Stimulated activated CD4-positive, alpha-beta T cell treated with anti-CD3 and anti-CD28 coated beads, TNF-alpha, amount 100 ng/mL, for 4 hours (primary cell): Measurements from ENCODE around the gene ZBTB17.
A peak's percentile ranks its signal among the peaks of the same experiment; 100 is the strongest.
"Not testable (repeated sequence)": the region's sequence is repeated elsewhere in the genome, so short reads cannot be mapped to it uniquely, and the experiment has no call there.

Source experiments
- DNase-seq, 3 experiments: peaks; one replicate each; pipeline ENCODE4 v3.0.0-alpha.2; 2020; ENCODE audit warnings: low read depth in 3 of 3

Gene ZBTB17

GRCh38 chr1:15988856-15989736 lies 13.2 kb upstream of the ZBTB17 start:
- DNase-seq: no peak

- no peak for DNase-seq
These were observed 9.9 kb upstream of the ZBTB17 start for GRCh38 chr1:15985611-15986297.

DNA sequence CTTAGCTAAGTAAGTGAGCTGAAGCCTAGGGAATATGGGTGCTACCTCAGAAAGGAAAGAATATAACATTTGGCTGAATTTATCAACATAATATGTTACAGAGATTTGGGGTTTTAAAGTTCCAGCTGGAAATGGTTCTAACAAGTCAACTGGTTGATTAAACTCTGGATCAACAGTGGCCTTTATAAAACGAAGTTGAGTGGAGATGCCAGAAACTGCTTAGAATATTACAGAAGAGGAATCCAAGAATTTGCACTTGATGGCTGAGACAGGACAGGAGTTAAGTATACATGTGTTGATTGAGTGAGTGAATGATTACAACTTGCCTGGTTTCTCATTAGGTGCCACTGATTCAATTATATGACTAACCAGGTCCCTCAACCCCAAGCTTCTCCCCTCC lies 7.4 kb upstream of the ZBTB17 start:
- DNase-seq: no peak

DNA sequence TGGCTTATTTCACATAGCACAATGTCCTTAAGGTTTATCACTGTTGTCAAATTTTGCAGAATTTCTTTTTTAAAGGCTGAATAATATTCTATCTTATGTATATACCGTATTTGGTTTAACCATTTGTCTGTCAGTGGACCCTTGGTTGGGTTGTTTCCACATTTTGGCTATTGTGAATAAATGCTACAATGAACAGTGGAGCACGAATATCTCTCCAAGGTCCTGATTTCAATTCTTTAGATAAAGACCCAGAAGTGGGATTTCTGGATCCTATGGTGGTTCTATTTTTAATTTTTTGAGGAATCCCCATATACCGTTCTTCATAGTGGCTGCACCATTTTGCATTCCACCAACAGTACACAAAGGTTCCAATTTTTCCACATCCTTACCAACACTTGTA lies 5.8 kb upstream of the ZBTB17 start:
- DNase-seq: no peak

DNA sequence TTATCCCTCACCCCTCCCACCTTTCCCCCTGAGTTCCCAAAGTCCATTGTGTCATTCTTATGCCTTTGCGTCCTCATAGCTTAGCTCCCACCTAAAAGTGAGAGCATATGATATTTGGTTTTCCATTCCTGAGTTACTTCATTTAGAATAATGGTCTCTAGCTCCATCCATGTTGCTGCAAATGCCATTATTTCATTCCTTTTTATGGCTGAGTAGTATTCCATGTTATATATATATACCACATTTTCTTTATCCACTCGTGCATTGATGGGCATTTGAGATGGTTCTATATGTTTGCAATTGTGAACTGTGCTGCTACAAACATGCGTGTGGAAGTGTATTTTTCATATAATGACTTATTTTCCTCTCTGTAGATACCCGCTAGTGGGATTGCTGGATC lies 2.0 kb upstream of the ZBTB17 start:
- not testable (repeated sequence) for DNase-seq

- peak in 2 of 3 experiments; percentile 61 to 75 for DNase-seq
These were observed 520 bp downstream of the ZBTB17 start for GRCh38 chr1:15975358-15975804.

- DNase-seq: no peak
These were observed 1.0 kb downstream of the ZBTB17 start for GRCh38 chr1:15974855-15975254.

- DNase-seq: no peak
These were observed 2.1 kb downstream of the ZBTB17 start for GRCh38 chr1:15973772-15974171.

GRCh38 chr1:15972409-15972808 lies 3.5 kb downstream of the ZBTB17 start:
- DNase-seq: no peak

DNA sequence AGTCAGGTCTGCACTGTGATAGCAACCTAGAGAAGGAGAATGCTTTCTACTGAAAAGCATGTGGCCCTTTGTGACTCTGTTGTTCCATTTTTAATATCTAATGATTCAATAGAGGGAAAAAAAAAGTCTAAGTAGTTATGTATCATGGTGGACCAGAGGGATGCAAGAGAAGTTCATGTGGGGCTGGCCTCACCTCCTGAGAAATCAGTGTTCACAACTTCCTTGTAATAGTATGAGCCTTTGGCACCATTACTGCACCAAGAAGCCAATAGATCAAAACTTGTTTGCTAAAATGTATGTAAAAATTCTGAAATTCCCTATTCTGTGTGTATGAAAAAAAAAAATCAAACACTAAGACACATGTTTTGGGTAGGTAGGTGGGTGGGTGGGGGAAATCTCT lies 5.0 kb downstream of the ZBTB17 start:
- DNase-seq: no peak

- no peak for DNase-seq
These were observed 6.5 kb downstream of the ZBTB17 start for GRCh38 chr1:15969321-15969880.

GRCh38 chr1:15968172-15968571 lies 7.7 kb downstream of the ZBTB17 start:
- DNase-seq: no peak

DNA sequence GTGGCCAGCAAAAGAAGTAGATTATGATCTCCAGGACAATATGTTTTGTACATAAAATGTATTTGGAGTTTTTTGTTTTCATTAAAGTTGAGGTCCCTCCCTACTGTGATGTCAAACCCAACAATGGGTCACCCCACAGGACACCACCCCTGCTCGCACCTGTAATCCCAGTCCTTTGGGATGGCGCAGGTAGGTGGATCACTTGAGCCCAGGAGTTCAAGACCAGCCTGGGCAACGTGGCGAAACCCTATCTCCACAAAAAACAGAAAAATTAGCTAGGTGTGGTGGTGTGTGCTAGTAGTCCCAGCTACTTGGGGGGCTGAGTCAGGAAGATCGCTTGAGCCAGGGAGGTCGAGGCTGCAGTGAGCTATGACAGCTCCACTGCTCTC lies 9.0 kb downstream of the ZBTB17 start:
- DNase-seq: no peak

- peak; percentile 58 to 65 (median 63) for DNase-seq
These were observed 9.6 kb downstream of the ZBTB17 start for GRCh38 chr1:15966081-15966955.

DNA sequence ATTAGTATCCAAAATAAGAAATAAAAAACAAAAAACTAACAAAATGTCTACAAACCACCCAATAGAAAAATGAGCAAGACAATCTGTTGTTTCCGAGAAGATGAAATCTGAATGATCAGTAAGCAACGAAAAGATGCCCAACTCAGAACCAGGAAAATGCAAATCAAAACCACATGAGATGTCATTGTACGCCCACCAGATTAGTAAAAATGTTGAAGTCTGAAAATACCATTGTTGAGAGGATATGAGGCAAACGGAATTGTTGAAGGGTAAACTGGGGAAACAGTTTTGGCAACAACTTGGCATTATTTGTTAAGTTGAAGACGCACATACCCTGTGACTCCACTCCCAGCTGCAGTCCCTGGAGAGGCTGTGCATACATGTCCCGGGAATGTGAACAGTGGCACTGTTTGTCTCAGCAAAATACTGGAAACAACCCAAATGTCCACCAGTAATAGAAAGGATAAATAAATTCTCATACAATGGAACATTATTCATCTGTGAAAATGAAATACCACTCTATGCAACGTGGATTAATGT lies 10.6 kb downstream of the ZBTB17 start:
- no peak for DNase-seq

- DNase-seq: no peak
These were observed 11.8 kb downstream of the ZBTB17 start for GRCh38 chr1:15963968-15964648.

GRCh38 chr1:15963363-15963967 lies 12.4 kb downstream of the ZBTB17 start:
- no peak for DNase-seq

- no peak for DNase-seq
These were observed 13.1 kb downstream of the ZBTB17 start for GRCh38 chr1:15962671-15963362.

GRCh38 chr1:15962176-15962575 lies 13.7 kb downstream of the ZBTB17 start:
- no peak for DNase-seq

GRCh38 chr1:15961492-15961891 lies 14.4 kb downstream of the ZBTB17 start:
- no peak for DNase-seq
